ENCODE data around the gene PKP4. TPM values are rescaled to one million over a fixed set of nuclear protein-coding genes. Genes with fewer than 3 reads are reported as not detected.

Gene PKP4
- total RNA-seq, 4 donors from 2014 or later, result 64.1 to 152 (median 90.2) TPM

- no peaks in the 10 kb centered on the region for H3K9me3 ChIP-seq
- WGBS, result 44% methylated on average over 3 of the region's 3 CpGs
- H3K36me3 ChIP-seq, result peaks cover 9% of the 10 kb centered on the region
- H3K27ac ChIP-seq, result no peak overlapping the region
- TF ChIP-seq POLR2AphosphoS5 (IDR thresholded peaks at IDR 0.05) (no peak), EP300 (IDR thresholded peaks at IDR 0.05) (no peak), CTCF (IDR thresholded peaks at IDR 0.05) (no peak), POLR2A (IDR thresholded peaks at IDR 0.05) (no peak)
- H3K27me3 ChIP-seq, result no peaks in the 10 kb centered on the region
- peaks cover 16% of the 10 kb centered on the region for H3K4me1 ChIP-seq
- H3K4me3 ChIP-seq, result no peak overlapping the region
- no peak for DNase-seq (ENCODE audit: low spot score in 2 of 2)
These were observed 228.9 kb downstream of the PKP4 start for GRCh38 chr2:158685646-158686045.

- H3K36me3 ChIP-seq, result peaks cover 3% of the 10 kb centered on the region
- no peak for DNase-seq (ENCODE audit: low spot score in 2 of 2)
- H3K9me3 ChIP-seq, result no peaks in the 10 kb centered on the region
- no peak overlapping the region for H3K27ac ChIP-seq
- H3K27me3 ChIP-seq, result no peaks in the 10 kb centered on the region
- TF ChIP-seq EP300 (IDR thresholded peaks at IDR 0.05), result no peak
- TF ChIP-seq POLR2A (IDR thresholded peaks at IDR 0.05), result no peak
- TF ChIP-seq CTCF (IDR thresholded peaks at IDR 0.05), result no peak
- no peak for TF ChIP-seq POLR2AphosphoS5 (IDR thresholded peaks at IDR 0.05)
- peaks cover 16% of the 10 kb centered on the region for H3K4me1 ChIP-seq
- H3K4me3 ChIP-seq, result no peak overlapping the region
- WGBS, result 48% methylated on average over 11 of the region's 11 CpGs
These were observed 229.5 kb downstream of the PKP4 start for GRCh38 chr2:158686210-158686691.

GRCh38 chr2:158687315-158687714 is 230.6 kb downstream of the PKP4 start:
- Histone ChIP-seq H3K27me3 (no peaks in the 10 kb centered on the region), H3K4me1 (peaks cover 16% of the 10 kb centered on the region), H3K36me3 (no peaks in the 10 kb centered on the region), H3K9me3 (no peaks in the 10 kb centered on the region), H3K27ac (no peak overlapping the region), H3K4me3 (no peak overlapping the region)
- WGBS, result 97% methylated on average over 3 of the region's 3 CpGs
- TF ChIP-seq EP300 (IDR thresholded peaks at IDR 0.05), result no peak
- TF ChIP-seq POLR2AphosphoS5 (IDR thresholded peaks at IDR 0.05), result no peak
- TF ChIP-seq POLR2A (IDR thresholded peaks at IDR 0.05), result no peak
- no peak for TF ChIP-seq CTCF (IDR thresholded peaks at IDR 0.05)
- DNase-seq (ENCODE audit: low spot score in 2 of 2), result no peak

DNA sequence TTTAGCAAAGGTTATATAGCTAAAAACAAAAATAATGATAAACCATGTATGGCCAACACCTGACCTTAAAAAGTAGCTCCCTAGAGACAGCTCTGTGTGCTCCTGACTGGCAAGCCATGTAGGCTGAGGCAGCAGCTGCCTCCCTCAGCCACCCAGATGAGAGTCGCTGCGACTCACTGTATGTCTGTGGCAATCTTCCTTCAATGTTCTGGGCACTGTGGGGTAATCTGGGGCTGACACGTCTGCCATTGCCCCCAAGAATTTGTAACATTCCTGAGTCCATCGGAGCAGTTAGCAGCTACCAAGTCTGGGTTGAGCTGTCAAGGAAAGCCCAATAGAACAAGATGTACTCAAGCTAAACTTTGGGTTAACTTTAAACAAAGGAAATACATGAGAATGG is 232.0 kb downstream of the PKP4 start:
- Histone ChIP-seq H3K36me3 (no peaks in the 10 kb centered on the region), H3K9me3 (no peaks in the 10 kb centered on the region), H3K4me3 (no peak overlapping the region), H3K4me1 (peaks cover 16% of the 10 kb centered on the region), H3K27ac (no peak overlapping the region), H3K27me3 (no peaks in the 10 kb centered on the region)
- DNase-seq (ENCODE audit: low spot score in 2 of 2), result no peak
- WGBS, result 76% methylated on average over 4 of the region's 4 CpGs
- no peak for TF ChIP-seq POLR2A (IDR thresholded peaks at IDR 0.05)
- TF ChIP-seq CTCF (IDR thresholded peaks at IDR 0.05), result no peak
- no peak for TF ChIP-seq EP300 (IDR thresholded peaks at IDR 0.05)
- no peak for TF ChIP-seq POLR2AphosphoS5 (IDR thresholded peaks at IDR 0.05)

DNA sequence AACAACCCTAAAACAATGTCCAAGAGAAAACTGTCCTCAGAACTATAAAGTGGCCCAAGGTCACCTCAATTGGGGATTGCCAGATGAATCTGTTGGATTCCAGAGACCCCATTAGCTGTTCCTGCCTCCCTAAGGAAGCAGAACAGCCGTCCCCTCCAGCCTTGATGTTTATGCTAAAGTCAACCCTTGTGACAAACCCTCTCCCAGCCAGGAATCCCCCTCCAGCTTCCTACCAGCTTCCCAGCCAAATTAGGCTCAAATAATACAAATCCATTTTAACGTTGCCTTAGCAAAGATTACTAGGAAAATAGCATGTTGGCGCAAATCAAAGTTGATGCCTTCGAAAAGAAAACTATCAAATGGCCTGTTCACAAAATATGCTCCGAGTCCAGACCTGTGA is 232.6 kb downstream of the PKP4 start:
- Histone ChIP-seq H3K4me3 (no peak overlapping the region), H3K9me3 (no peaks in the 10 kb centered on the region), H3K4me1 (peaks cover 16% of the 10 kb centered on the region), H3K27ac (no peak overlapping the region), H3K36me3 (no peaks in the 10 kb centered on the region), H3K27me3 (no peaks in the 10 kb centered on the region)
- WGBS, result 68% methylated on average over 5 of the region's 5 CpGs
- TF ChIP-seq EP300 (IDR thresholded peaks at IDR 0.05) (no peak), POLR2A (IDR thresholded peaks at IDR 0.05) (no peak), CTCF (IDR thresholded peaks at IDR 0.05) (no peak), POLR2AphosphoS5 (IDR thresholded peaks at IDR 0.05) (no peak)
- no peak for DNase-seq (ENCODE audit: low spot score in 2 of 2)
